GM12878 (cell line): Measurements from ENCODE around the gene SLC35F3.

ENCODE experiments used
- BACH1 ChIP-seq: fragments of 450-650 bp; IDR thresholded peaks from 2 replicates; pipeline ENCODE4 v1.6.1; 2017; ENCODE audit warnings: mild to moderate bottlenecking, borderline replicate concordance
- FOXK2 ChIP-seq: fragments of 450-650 bp; IDR thresholded peaks from 2 replicates; pipeline ENCODE4 v1.6.1; 2017; ENCODE audit warnings: mild to moderate bottlenecking, moderate library complexity
- HCFC1 ChIP-seq: fragments of 150-350 bp; IDR thresholded peaks from 2 replicates; pipeline ENCODE4 v1.6.1; 2014; ENCODE audit warnings: low read length
- MEF2A ChIP-seq: IDR thresholded peaks from 2 replicates; pipeline ENCODE4 v1.6.1; 2011; ENCODE audit warnings: low read depth, mild to moderate bottlenecking, low read length, moderate library complexity; ENCODE audit not compliant: insufficient read depth
- NFYB ChIP-seq: IDR thresholded peaks from 2 replicates; pipeline ENCODE4 v1.6.1; 2011; ENCODE audit warnings: low read depth, mild to moderate bottlenecking, low read length, improper control_type of control experiment, moderate library complexity; ENCODE audit not compliant: insufficient read depth
- POLR2AphosphoS5 ChIP-seq: IDR thresholded peaks from 2 replicates; pipeline ENCODE4 v1.6.1; 2011; ENCODE audit warnings: mild to moderate bottlenecking, low read length, inconsistent platforms
- RAD51 ChIP-seq: fragments of 450-650 bp; IDR thresholded peaks from 2 replicates; pipeline ENCODE4 v1.6.1; 2016; ENCODE audit warnings: moderate library complexity, mild to moderate bottlenecking, inconsistent platforms
- TAF1 ChIP-seq: IDR thresholded peaks from 2 replicates; pipeline ENCODE4 v1.6.1; 2011; ENCODE audit warnings: mild to moderate bottlenecking, low read depth, low read length, borderline replicate concordance
- TF ChIP-seq, protein P1 (sequence below): IDR thresholded peaks from 2 replicates; pipeline ENCODE4 v1.6.1; 2012; ENCODE audit warnings: low read length, inconsistent platforms

DNA sequence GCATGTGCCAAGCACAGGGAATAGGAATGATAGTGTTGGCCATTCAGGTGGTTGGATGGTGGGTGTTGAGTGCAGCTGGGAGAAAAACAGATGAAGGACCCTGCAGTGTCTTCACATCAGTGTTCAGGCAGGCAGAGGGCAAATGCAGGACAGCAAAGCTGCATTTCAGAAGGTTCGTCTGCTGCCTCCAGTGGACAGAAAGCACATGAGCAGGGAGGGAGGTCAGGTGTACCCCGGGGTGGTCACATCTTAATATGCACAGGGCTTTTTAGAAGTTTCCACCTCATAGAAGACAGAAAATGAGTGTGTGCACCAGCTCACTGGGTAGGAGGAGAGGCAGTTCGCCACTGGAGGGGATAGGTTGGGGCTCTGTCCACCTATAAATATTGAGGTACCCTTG, 184.9 kb downstream of the SLC35F3 start:
- TF ChIP-seq TAF1 (no peak), FOXK2 (no peak), MEF2A (no peak), NFYB (no peak), HCFC1 (no peak), BACH1 (no peak), POLR2AphosphoS5 (no peak), RAD51 (no peak)
- TF ChIP-seq, protein P1, sequence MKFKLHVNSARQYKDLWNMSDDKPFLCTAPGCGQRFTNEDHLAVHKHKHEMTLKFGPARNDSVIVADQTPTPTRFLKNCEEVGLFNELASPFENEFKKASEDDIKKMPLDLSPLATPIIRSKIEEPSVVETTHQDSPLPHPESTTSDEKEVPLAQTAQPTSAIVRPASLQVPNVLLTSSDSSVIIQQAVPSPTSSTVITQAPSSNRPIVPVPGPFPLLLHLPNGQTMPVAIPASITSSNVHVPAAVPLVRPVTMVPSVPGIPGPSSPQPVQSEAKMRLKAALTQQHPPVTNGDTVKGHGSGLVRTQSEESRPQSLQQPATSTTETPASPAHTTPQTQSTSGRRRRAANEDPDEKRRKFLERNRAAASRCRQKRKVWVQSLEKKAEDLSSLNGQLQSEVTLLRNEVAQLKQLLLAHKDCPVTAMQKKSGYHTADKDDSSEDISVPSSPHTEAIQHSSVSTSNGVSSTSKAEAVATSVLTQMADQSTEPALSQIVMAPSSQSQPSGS: no peak
